ENCODE data around the gene UBE2D1.
"Not testable (repeated sequence)": the region's sequence is repeated elsewhere in the genome, so short reads cannot be mapped to it uniquely, and the experiment has no call there.

UBE2D1 gene

GRCh38 chr10:58384999-58385783, 50.4 kb downstream of the UBE2D1 start, which contains the start of gene TFAM:
TFAM (plus strand) TSS chr10:58385410; CDS start chr10:58385548, 138 bp downstream.
- peak; percentile 28 to 84 for DNase-seq

- DNase-seq: peak in 1 of 2 experiments; percentile 59
Observed at GRCh38 chr10:58385784-58386112, 50.9 kb downstream of the UBE2D1 start.

GRCh38 chr10:58389024-58389423, 54.2 kb downstream of the UBE2D1 start:
- DNase-seq: no peak

GRCh38 chr10:58393317-58393716, 58.5 kb downstream of the UBE2D1 start:
- peak in 1 of 2 experiments; percentile 2 for DNase-seq

- no peak for DNase-seq
Observed at GRCh38 chr10:58394471-58394870, 59.7 kb downstream of the UBE2D1 start.

GRCh38 chr10:58396057-58396456, 61.3 kb downstream of the UBE2D1 start:
- DNase-seq: no peak

- DNase-seq: no peak
Observed at GRCh38 chr10:58397830-58398229, 63.0 kb downstream of the UBE2D1 start.

- DNase-seq: no peak
Observed at GRCh38 chr10:58399410-58399809, 64.6 kb downstream of the UBE2D1 start.

GRCh38 chr10:58400609-58401008, 65.8 kb downstream of the UBE2D1 start:
- no peak for DNase-seq

- no peak for DNase-seq
Observed at GRCh38 chr10:58404001-58404400, 69.2 kb downstream of the UBE2D1 start.

- DNase-seq: no peak
Observed at GRCh38 chr10:58409956-58410610, 75.3 kb downstream of the UBE2D1 start.

- no peak for DNase-seq
Observed at GRCh38 chr10:58412502-58412961, 77.7 kb downstream of the UBE2D1 start.

- peak in 1 of 2 experiments; percentile 35 for DNase-seq
Observed at GRCh38 chr10:58414270-58415041, 79.7 kb downstream of the UBE2D1 start.

- DNase-seq: no peak
Observed at GRCh38 chr10:58415757-58416156, 81.0 kb downstream of the UBE2D1 start.

GRCh38 chr10:58417902-58418301, 83.1 kb downstream of the UBE2D1 start:
- DNase-seq: not testable (repeated sequence)
